ENCODE results near the gene FOXP1. TPM values are rescaled to one million over a fixed set of nuclear protein-coding genes. Genes with fewer than 3 reads are reported as not detected.

Gene FOXP1
- total and polyA plus RNA-seq, 7 experiments from 2014 or later, result 104 to 537 (median 444) TPM

DNA sequence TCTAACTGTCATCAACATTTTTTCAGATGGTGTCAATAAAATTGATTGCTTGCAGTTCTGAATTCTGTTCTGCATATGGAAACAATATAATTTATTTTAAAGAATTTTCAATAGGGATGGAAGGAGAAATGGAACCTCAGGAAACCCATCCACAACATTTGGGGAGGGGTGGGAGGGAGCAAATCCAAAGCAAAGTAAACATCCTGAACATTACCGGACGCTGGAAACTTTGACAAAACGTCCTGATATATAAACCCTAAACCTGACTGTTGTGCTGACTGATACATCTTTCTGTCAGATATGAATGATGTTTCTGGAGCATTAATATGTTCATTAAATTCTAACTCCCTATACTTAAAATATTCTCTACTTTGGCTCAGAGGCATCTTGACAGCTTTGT lies 479.0 kb downstream of the FOXP1 start:
- no peak overlapping the region for H3K4me3 ChIP-seq (ENCODE audit: low read length)
- CTCF ChIA-PET, result no interaction called here
- DNase-seq, result no peak
- no peak for ATAC-seq
- peaks cover 62 to 99% (median 92%) of the 10 kb centered on the region in 7 donors for H3K4me1 Mint-ChIP-seq
- H3K36me3 Mint-ChIP-seq, result peaks cover 4 to 59% (median 40%) of the 10 kb centered on the region in 5 donors
- no peaks in the 10 kb centered on the region for H3K27me3 ChIP-seq (ENCODE audit: control insufficient read depth in 2 of 2, insufficient read depth in 2 of 2, low read length in 2 of 2)
- peaks cover 0 to 22% (median 5%) of the 10 kb centered on the region in 3 experiments for H3K36me3 ChIP-seq (ENCODE audit: control insufficient read depth in 2 of 3, insufficient read depth in 3 of 3, low read length in 3 of 3)
- H3K9me3 ChIP-seq (ENCODE audit: control insufficient read depth in 2 of 3, low read length in 3 of 3), result no peaks in the 10 kb centered on the region
- no peak overlapping the region for H3K27ac ChIP-seq (ENCODE audit: low read depth, low read length)
- H3K4me1 ChIP-seq (ENCODE audit: control insufficient read depth in 2 of 2, insufficient read depth in 2 of 2, low read length in 2 of 2), result peaks cover 37 to 63% of the 10 kb centered on the region in 2 donors
- peak overlapping the region in 6 of 10 donors; percentile 1 to 53 (median 38) for H3K4me3 Mint-ChIP-seq
- no peaks in the 10 kb centered on the region for H3K27me3 Mint-ChIP-seq
- peak overlapping the region in 8 of 9 donors; percentile 46 to 88 (median 76) for H3K27ac Mint-ChIP-seq
- intact Hi-C loops (cut with micrococcal nuclease), result loop anchor here in 1 of 2 donors (2.0 kb wide), 2 partner anchors 14 to 24 kb away; no protein-coding TSS in a partner anchor
- POLR2A ChIA-PET, result no interaction called here
- peaks cover 0 to 7% (median 0%) of the 10 kb centered on the region in 11 donors for H3K9me3 Mint-ChIP-seq

DNA sequence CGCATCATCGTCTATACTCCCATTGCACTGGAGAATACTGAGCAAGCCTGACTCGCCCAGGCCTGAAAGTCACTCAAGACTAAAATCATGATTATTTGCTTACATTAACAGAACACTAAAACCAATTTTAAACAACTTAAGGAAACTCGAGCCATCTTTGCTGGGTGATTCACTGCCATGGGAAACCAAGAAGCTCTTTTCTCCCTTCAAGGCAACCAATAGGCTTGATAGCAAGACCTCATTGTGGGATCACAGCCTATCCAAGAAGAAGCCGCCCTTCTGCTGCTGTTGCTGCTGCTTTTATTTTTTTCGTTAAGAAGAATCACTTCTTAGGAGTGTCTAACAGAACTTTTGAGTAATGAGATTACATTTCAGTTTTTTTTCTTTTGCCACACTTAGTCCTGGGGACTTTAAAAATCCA lies 479.4 kb downstream of the FOXP1 start:
- peaks cover 1 to 55% (median 36%) of the 10 kb centered on the region in 5 donors for H3K36me3 Mint-ChIP-seq
- no peaks in the 10 kb centered on the region for H3K27me3 Mint-ChIP-seq
- H3K27ac Mint-ChIP-seq, result peak overlapping the region in 8 of 9 donors; percentile 31 to 88 (median 70)
- ATAC-seq, result no peak
- intact Hi-C loops (cut with micrococcal nuclease), result loop anchor here in 1 of 2 donors (2.0 kb wide), 2 partner anchors 15 to 25 kb away; no protein-coding TSS in a partner anchor
- H3K9me3 Mint-ChIP-seq, result peaks cover 0 to 7% (median 0%) of the 10 kb centered on the region in 11 donors
- no peak overlapping the region for H3K4me3 ChIP-seq (ENCODE audit: low read length)
- H3K27me3 ChIP-seq (ENCODE audit: control insufficient read depth in 2 of 2, insufficient read depth in 2 of 2, low read length in 2 of 2), result no peaks in the 10 kb centered on the region
- peak overlapping the region in 6 of 10 donors; percentile 2 to 42 (median 32) for H3K4me3 Mint-ChIP-seq
- no peak overlapping the region for H3K27ac ChIP-seq (ENCODE audit: low read depth, low read length)
- no peaks in the 10 kb centered on the region for H3K9me3 ChIP-seq (ENCODE audit: control insufficient read depth in 2 of 3, low read length in 3 of 3)
- no peak for DNase-seq
- ChIA-PET CTCF (no interaction called here), POLR2A (no interaction called here)
- H3K4me1 ChIP-seq (ENCODE audit: control insufficient read depth in 2 of 2, insufficient read depth in 2 of 2, low read length in 2 of 2), result peaks cover 33 to 62% of the 10 kb centered on the region in 2 donors
- H3K4me1 Mint-ChIP-seq, result peaks cover 60 to 99% (median 90%) of the 10 kb centered on the region in 7 donors
- peaks cover 0 to 18% (median 5%) of the 10 kb centered on the region in 3 experiments for H3K36me3 ChIP-seq (ENCODE audit: control insufficient read depth in 2 of 3, insufficient read depth in 3 of 3, low read length in 3 of 3)

DNA sequence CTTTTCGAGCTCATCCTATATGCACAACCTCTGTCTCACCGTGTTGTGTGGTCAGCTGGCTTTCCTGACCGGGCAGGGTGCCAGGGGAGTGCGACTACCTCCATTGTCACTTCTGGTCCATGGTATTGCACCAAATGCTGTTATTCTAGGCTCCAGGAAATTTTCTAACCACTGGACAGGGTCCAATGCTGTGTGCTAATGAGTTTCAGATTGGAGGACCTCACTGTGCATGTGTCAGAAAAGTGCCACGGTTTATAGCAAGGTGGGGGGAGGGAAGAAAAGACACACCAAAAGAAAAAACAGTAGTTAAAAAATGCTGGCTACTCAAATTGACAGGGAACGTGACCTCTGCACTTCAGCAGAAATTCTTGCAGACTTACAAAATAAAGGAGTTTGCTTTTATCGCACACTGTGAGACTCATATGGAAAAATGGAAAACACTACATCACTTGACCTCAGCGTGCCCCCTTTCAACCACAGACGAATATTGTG lies 480.1 kb downstream of the FOXP1 start:
- Mint-ChIP-seq H3K27me3 (no peaks in the 10 kb centered on the region), H3K9me3 (peaks cover 0 to 7% (median 0%) of the 10 kb centered on the region in 11 donors), H3K27ac (peak overlapping the region in 8 of 9 donors; percentile 20 to 88 (median 70)), H3K36me3 (peaks cover 0 to 49% (median 33%) of the 10 kb centered on the region in 5 donors), H3K4me1 (peaks cover 56 to 99% (median 88%) of the 10 kb centered on the region in 7 donors), H3K4me3 (peak overlapping the region in 5 of 10 donors; percentile 8 to 42 (median 40))
- Histone ChIP-seq H3K27me3 (ENCODE audit: control insufficient read depth in 2 of 2, insufficient read depth in 2 of 2, low read length in 2 of 2) (no peaks in the 10 kb centered on the region), H3K36me3 (ENCODE audit: control insufficient read depth in 2 of 3, insufficient read depth in 3 of 3, low read length in 3 of 3) (peaks cover 0 to 17% (median 5%) of the 10 kb centered on the region in 3 experiments), H3K9me3 (ENCODE audit: control insufficient read depth in 2 of 3, low read length in 3 of 3) (no peaks in the 10 kb centered on the region), H3K4me1 (ENCODE audit: control insufficient read depth in 2 of 2, insufficient read depth in 2 of 2, low read length in 2 of 2) (peaks cover 31 to 66% of the 10 kb centered on the region in 2 donors), H3K4me3 (ENCODE audit: low read length) (no peak overlapping the region), H3K27ac (ENCODE audit: low read depth, low read length) (no peak overlapping the region)
- intact Hi-C loops (cut with micrococcal nuclease), result no loop called here
- no peak for DNase-seq
- ChIA-PET POLR2A (no interaction called here), CTCF (no interaction called here)
- no peak for ATAC-seq

DNA sequence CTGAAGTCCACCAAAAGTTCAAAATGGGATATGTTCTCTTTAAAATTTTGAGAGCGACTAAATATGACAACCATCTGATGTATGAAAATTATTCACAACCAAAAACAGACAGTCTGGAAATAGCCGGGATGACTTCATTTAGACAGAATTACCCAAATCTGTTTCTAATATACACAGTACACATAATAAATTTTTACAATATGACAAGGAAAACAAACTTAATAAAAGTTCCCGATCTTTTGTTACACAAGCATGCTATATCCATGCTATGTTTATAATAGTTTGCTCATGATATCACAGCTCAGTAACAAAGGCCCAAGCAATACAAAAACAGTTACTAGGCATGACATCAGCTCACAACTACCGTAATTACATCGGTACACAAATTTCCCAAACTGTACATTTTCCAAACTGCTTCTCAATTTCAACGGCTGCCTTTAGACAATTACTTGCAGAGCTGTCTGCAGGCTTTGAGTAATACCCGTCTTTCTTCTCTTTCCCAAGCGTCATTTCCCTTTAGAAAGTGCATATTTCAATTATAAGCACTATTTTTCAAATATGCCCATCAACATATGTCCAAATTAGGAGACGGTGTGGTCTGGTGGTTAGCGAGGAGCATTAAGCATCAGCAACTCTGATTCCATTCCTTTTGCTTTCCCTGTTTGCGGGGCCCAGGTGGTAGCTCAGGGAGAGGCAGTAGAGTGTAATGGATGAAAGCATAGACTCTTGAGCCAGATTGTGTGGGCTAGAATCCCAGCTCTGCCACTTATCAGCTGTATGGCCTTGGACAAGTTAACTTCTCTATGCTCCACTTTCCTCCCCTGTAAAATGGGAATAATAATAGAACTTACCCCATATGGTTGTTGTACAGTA lies 481.2 kb downstream of the FOXP1 start:
- Mint-ChIP-seq H3K27ac (peak overlapping the region in 8 of 9 donors; percentile 52 to 93 (median 80)), H3K36me3 (peaks cover 0 to 53% (median 37%) of the 10 kb centered on the region in 5 donors), H3K4me1 (peaks cover 46 to 99% (median 88%) of the 10 kb centered on the region in 7 donors), H3K27me3 (no peaks in the 10 kb centered on the region), H3K4me3 (peak overlapping the region in 7 of 10 donors; percentile 8 to 58 (median 30)), H3K9me3 (peaks cover 0 to 7% (median 0%) of the 10 kb centered on the region in 11 donors)
- ATAC-seq (peak; percentile 26), DNase-seq (no peak)
- Histone ChIP-seq H3K36me3 (ENCODE audit: control insufficient read depth in 2 of 3, insufficient read depth in 3 of 3, low read length in 3 of 3) (peaks cover 0 to 17% (median 5%) of the 10 kb centered on the region in 3 experiments), H3K9me3 (ENCODE audit: control insufficient read depth in 2 of 3, low read length in 3 of 3) (no peaks in the 10 kb centered on the region), H3K4me3 (ENCODE audit: low read length) (no peak overlapping the region), H3K4me1 (ENCODE audit: control insufficient read depth in 2 of 2, insufficient read depth in 2 of 2, low read length in 2 of 2) (peaks cover 33 to 57% of the 10 kb centered on the region in 2 donors), H3K27ac (ENCODE audit: low read depth, low read length) (no peak overlapping the region), H3K27me3 (ENCODE audit: control insufficient read depth in 2 of 2, insufficient read depth in 2 of 2, low read length in 2 of 2) (no peaks in the 10 kb centered on the region)
- POLR2A ChIA-PET, result interaction anchor here (0.6 to 0.8 kb wide), 2 partner anchors 17 to 90 kb away, joined by 3 read pairs; no protein-coding TSS in a partner anchor
- intact Hi-C loops (cut with micrococcal nuclease), result loop anchor here in 1 of 2 donors (1.0 kb wide), 1 partner anchor 9 kb away; no protein-coding TSS in a partner anchor
- CTCF ChIA-PET, result interaction anchor here (0.7 kb wide), 1 partner anchor 94 kb away, joined by 3 read pairs; no protein-coding TSS in a partner anchor

DNA sequence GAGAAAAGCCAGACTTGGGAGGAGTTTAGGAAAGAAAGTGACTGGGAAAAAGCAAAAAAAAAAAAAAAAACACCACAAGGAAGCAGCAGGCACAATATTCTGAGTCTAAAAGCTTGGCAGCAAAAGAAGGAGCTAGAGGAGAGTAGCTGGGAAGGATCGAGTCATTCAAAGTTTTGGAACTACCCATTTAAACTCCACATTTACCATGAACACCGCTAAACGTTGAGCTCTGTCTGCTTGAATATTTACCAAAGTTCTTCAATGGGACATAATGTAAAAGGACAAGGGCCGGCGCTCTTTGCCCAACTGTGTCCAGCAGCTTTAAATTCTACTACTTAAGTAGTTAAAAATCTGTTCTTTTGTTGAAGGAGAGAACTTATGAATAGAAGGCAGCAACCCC lies 481.9 kb downstream of the FOXP1 start:
- ChIA-PET POLR2A (interaction anchor here (0.8 kb wide), 1 partner anchor 89 kb away, joined by 3 read pairs; no protein-coding TSS in a partner anchor), CTCF (interaction anchor here (0.7 kb wide), 1 partner anchor 94 kb away, joined by 3 read pairs; no protein-coding TSS in a partner anchor)
- H3K36me3 ChIP-seq (ENCODE audit: control insufficient read depth in 2 of 3, insufficient read depth in 3 of 3, low read length in 3 of 3), result peaks cover 0 to 17% (median 5%) of the 10 kb centered on the region in 3 experiments
- Mint-ChIP-seq H3K36me3 (peaks cover 0 to 60% (median 44%) of the 10 kb centered on the region in 5 donors), H3K27ac (peak overlapping the region in 8 of 9 donors; percentile 8 to 93 (median 80)), H3K27me3 (no peaks in the 10 kb centered on the region), H3K4me1 (peaks cover 50 to 99% (median 91%) of the 10 kb centered on the region in 7 donors), H3K9me3 (peaks cover 0 to 7% (median 0%) of the 10 kb centered on the region in 11 donors), H3K4me3 (peak overlapping the region in 7 of 10 donors; percentile 8 to 63 (median 51))
- peaks cover 38 to 58% of the 10 kb centered on the region in 2 donors for H3K4me1 ChIP-seq (ENCODE audit: control insufficient read depth in 2 of 2, insufficient read depth in 2 of 2, low read length in 2 of 2)
- intact Hi-C loops (cut with micrococcal nuclease), result loop anchor here in 1 of 2 donors (1.0 kb wide), 1 partner anchor 8 kb away; no protein-coding TSS in a partner anchor
- H3K4me3 ChIP-seq (ENCODE audit: low read length), result no peak overlapping the region
- DNase-seq (no peak), ATAC-seq (no peak)
- no peaks in the 10 kb centered on the region for H3K9me3 ChIP-seq (ENCODE audit: control insufficient read depth in 2 of 3, low read length in 3 of 3)
- no peak overlapping the region for H3K27ac ChIP-seq (ENCODE audit: low read depth, low read length)
- H3K27me3 ChIP-seq (ENCODE audit: control insufficient read depth in 2 of 2, insufficient read depth in 2 of 2, low read length in 2 of 2), result no peaks in the 10 kb centered on the region

DNA sequence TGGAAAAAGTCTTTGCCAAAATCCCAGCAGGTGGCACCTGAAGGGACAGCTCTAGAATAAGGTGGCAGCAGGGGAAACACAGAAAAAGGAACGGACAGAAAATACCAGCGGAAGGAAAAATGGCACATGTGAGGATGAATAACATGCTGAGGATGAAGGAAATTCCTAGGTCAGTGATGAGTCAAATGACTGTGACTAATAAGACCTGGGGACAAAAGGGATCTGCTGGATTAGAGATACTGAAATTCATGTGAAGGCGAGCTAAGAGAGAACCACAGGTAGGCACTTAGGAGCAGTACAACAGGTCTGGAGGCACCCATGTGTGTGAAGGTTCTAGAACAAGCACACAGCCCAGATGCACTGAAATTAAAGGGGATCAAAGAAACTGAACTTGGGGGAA lies 482.5 kb downstream of the FOXP1 start:
- ChIA-PET CTCF (interaction anchor here (1.0 kb wide), 1 partner anchor 95 kb away, joined by 3 read pairs; no protein-coding TSS in a partner anchor), POLR2A (interaction anchor here (0.5 kb wide), 1 partner anchor 110 kb away, joined by 4 read pairs; no protein-coding TSS in a partner anchor)
- Mint-ChIP-seq H3K36me3 (peaks cover 0 to 66% (median 49%) of the 10 kb centered on the region in 5 donors), H3K27me3 (no peaks in the 10 kb centered on the region), H3K27ac (peak overlapping the region in 8 of 9 donors; percentile 71 to 93 (median 80)), H3K9me3 (peaks cover 0 to 7% (median 0%) of the 10 kb centered on the region in 11 donors), H3K4me1 (peaks cover 57 to 100% (median 94%) of the 10 kb centered on the region in 7 donors), H3K4me3 (peak overlapping the region in 9 of 10 donors; percentile 30 to 65 (median 51))
- intact Hi-C loops (cut with micrococcal nuclease), result no loop called here
- Histone ChIP-seq H3K4me3 (ENCODE audit: low read length) (no peak overlapping the region), H3K9me3 (ENCODE audit: control insufficient read depth in 2 of 3, low read length in 3 of 3) (no peaks in the 10 kb centered on the region), H3K4me1 (ENCODE audit: control insufficient read depth in 2 of 2, insufficient read depth in 2 of 2, low read length in 2 of 2) (peaks cover 38 to 61% of the 10 kb centered on the region in 2 donors), H3K27ac (ENCODE audit: low read depth, low read length) (peak overlapping the region; percentile 44), H3K27me3 (ENCODE audit: control insufficient read depth in 2 of 2, insufficient read depth in 2 of 2, low read length in 2 of 2) (no peaks in the 10 kb centered on the region), H3K36me3 (ENCODE audit: control insufficient read depth in 2 of 3, insufficient read depth in 3 of 3, low read length in 3 of 3) (peaks cover 1 to 17% (median 10%) of the 10 kb centered on the region in 3 experiments)
- ATAC-seq (no peak), DNase-seq (no peak)

Data from naive thymus-derived CD4-positive, alpha-beta T cell (primary cell).